Measurements from ENCODE around the gene KRTAP16-1. TPM values are rescaled to one million over a fixed set of nuclear protein-coding genes. Genes with fewer than 3 reads are reported as not detected.
"Not testable (repeated sequence)": the region's sequence is repeated elsewhere in the genome, so short reads cannot be mapped to it uniquely, and the experiment has no call there.

KRTAP16-1 gene
- total RNA-seq, 1 experiment from 2014 or later = not detected

DNA sequence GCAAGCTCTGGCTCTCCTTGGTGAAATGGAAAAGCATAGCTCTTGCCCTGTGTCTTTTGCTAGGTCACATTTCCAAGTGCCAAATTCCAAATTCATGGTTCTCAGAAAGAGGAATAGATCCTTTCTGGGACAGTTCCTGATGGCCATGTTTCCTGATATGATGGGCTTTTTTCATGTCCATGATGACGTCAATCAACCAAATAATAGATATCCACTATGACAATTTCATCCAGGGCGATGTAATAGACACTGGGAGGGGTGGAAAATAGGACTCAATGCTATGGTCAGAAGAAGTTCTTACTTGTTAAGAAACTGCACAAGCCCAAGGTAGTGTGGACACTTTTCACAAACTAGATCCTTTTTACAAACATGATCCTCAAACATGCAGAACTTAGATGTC is 42.1 kb upstream of the KRTAP16-1 start:
- peaks cover 23% of the 10 kb centered on the region for H3K4me1 ChIP-seq (replicated peaks; ENCODE audit: insufficient read depth)
- no TSS peak for BruUV-seq (replicated peaks)
- H4K20me1 ChIP-seq (ENCODE audit: insufficient read depth) = no peaks in the 10 kb centered on the region
- ChIA-PET POLR2A (ENCODE audit: unreplicated experiment) (no interaction called here), CTCF (no interaction called here)
- TF ChIP-seq, protein P1, sequence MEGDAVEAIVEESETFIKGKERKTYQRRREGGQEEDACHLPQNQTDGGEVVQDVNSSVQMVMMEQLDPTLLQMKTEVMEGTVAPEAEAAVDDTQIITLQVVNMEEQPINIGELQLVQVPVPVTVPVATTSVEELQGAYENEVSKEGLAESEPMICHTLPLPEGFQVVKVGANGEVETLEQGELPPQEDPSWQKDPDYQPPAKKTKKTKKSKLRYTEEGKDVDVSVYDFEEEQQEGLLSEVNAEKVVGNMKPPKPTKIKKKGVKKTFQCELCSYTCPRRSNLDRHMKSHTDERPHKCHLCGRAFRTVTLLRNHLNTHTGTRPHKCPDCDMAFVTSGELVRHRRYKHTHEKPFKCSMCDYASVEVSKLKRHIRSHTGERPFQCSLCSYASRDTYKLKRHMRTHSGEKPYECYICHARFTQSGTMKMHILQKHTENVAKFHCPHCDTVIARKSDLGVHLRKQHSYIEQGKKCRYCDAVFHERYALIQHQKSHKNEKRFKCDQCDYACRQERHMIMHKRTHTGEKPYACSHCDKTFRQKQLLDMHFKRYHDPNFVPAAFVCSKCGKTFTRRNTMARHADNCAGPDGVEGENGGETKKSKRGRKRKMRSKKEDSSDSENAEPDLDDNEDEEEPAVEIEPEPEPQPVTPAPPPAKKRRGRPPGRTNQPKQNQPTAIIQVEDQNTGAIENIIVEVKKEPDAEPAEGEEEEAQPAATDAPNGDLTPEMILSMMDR (conservative IDR thresholded peaks at IDR 0.05) = no peak
- no peak for TF ChIP-seq EZH2 (IDR thresholded peaks at IDR 0.05; ENCODE audit: low read depth)
- H3K79me2 ChIP-seq (ENCODE audit: low read depth) = no peaks in the 10 kb centered on the region
- H3K9me3 ChIP-seq (ENCODE audit: insufficient read depth, low read depth) = no peaks in the 10 kb centered on the region
- no peak overlapping the region for H3K27ac ChIP-seq
- H3K4me3 ChIP-seq = no peak overlapping the region
- no peaks in the 10 kb centered on the region for H3K27me3 ChIP-seq (ENCODE audit: insufficient read depth, low read depth)
- no peak for DNase-seq
- H3K36me3 ChIP-seq (ENCODE audit: low read depth) = no peaks in the 10 kb centered on the region
- no peak overlapping the region for H3K4me2 ChIP-seq
- peaks cover 22% of the 10 kb centered on the region for H3F3A ChIP-seq (ENCODE audit: insufficient read depth, low read depth)
- no peaks in the 10 kb centered on the region for H3K9me2 ChIP-seq (ENCODE audit: insufficient read depth)
- no peak overlapping the region for H2AFZ ChIP-seq
- intact Hi-C loops (cut with micrococcal nuclease; ENCODE audit: unreplicated experiment) = no loop called here

GRCh38 chr17:41350381-41350878 is 41.3 kb upstream of the KRTAP16-1 start, which contains the start of gene KRT33A:
Gene KRT33A (minus strand): TSS chr17:41350828. CDS start chr17:41350767, 61 bp downstream.
- H2AFZ ChIP-seq; H4K20me1 ChIP-seq (ENCODE audit: insufficient read depth); H3K4me3 ChIP-seq; CTCF ChIA-PET; BruUV-seq (replicated peaks); H3K9me2 ChIP-seq (ENCODE audit: insufficient read depth); H3K4me2 ChIP-seq; H3K27ac ChIP-seq; H3K36me3 ChIP-seq (ENCODE audit: low read depth); intact Hi-C loops (cut with micrococcal nuclease; ENCODE audit: unreplicated experiment); H3K79me2 ChIP-seq (ENCODE audit: low read depth); H3K27me3 ChIP-seq (ENCODE audit: insufficient read depth, low read depth); POLR2A ChIA-PET (ENCODE audit: unreplicated experiment); H3K9me3 ChIP-seq (ENCODE audit: insufficient read depth, low read depth); DNase-seq: not testable (repeated sequence)
- H3F3A ChIP-seq (ENCODE audit: insufficient read depth, low read depth) = peaks cover 22% of the 10 kb centered on the region
- peaks cover 23% of the 10 kb centered on the region for H3K4me1 ChIP-seq (replicated peaks; ENCODE audit: insufficient read depth)

GRCh38 chr17:41347869-41348760 is 39.0 kb upstream of the KRTAP16-1 start:
- H2AFZ ChIP-seq = no peak overlapping the region
- 0 out of 2 replicates have a peak overlapping the region, but pooled peaks have one; percentile 31 for H3K27ac ChIP-seq
- TF ChIP-seq, protein P1 (conservative IDR thresholded peaks at IDR 0.05) = no peak
- no peak for TF ChIP-seq EZH2 (IDR thresholded peaks at IDR 0.05; ENCODE audit: low read depth)
- H3K36me3 ChIP-seq (ENCODE audit: low read depth) = no peaks in the 10 kb centered on the region
- intact Hi-C loops (cut with micrococcal nuclease; ENCODE audit: unreplicated experiment) = no loop called here
- peaks cover 16% of the 10 kb centered on the region for H3F3A ChIP-seq (ENCODE audit: insufficient read depth, low read depth)
- no peaks in the 10 kb centered on the region for H3K9me3 ChIP-seq (ENCODE audit: insufficient read depth, low read depth)
- ChIA-PET CTCF (no interaction called here), POLR2A (ENCODE audit: unreplicated experiment) (no interaction called here)
- H3K9me2 ChIP-seq (ENCODE audit: insufficient read depth) = no peaks in the 10 kb centered on the region
- H3K4me1 ChIP-seq (replicated peaks; ENCODE audit: insufficient read depth) = peaks cover 16% of the 10 kb centered on the region
- H4K20me1 ChIP-seq (ENCODE audit: insufficient read depth) = no peaks in the 10 kb centered on the region
- DNase-seq = peak in 1 of 2 experiments; percentile 64
- H3K79me2 ChIP-seq (ENCODE audit: low read depth) = no peaks in the 10 kb centered on the region
- no TSS peak for BruUV-seq (replicated peaks)
- H3K4me2 ChIP-seq = no peak overlapping the region
- H3K27me3 ChIP-seq (ENCODE audit: insufficient read depth, low read depth) = no peaks in the 10 kb centered on the region
- H3K4me3 ChIP-seq = no peak overlapping the region

- CTCF ChIA-PET = not testable (repeated sequence)
Measured at GRCh38 chr17:41346421-41346820, 37.3 kb upstream of the KRTAP16-1 start.

More at GRCh38 chr17:41346421-41346820, 37.3 kb upstream of the KRTAP16-1 start:
- intact Hi-C loops (cut with micrococcal nuclease; ENCODE audit: unreplicated experiment); H3K9me2 ChIP-seq (ENCODE audit: insufficient read depth); H3K9me3 ChIP-seq (ENCODE audit: insufficient read depth, low read depth); H3K27ac ChIP-seq; H3K4me2 ChIP-seq; H4K20me1 ChIP-seq (ENCODE audit: insufficient read depth); H3K27me3 ChIP-seq (ENCODE audit: insufficient read depth, low read depth); POLR2A ChIA-PET (ENCODE audit: unreplicated experiment); H2AFZ ChIP-seq; H3K79me2 ChIP-seq (ENCODE audit: low read depth); H3K36me3 ChIP-seq (ENCODE audit: low read depth); BruUV-seq (replicated peaks); H3K4me3 ChIP-seq; DNase-seq: not testable (repeated sequence)
- peaks cover 12% of the 10 kb centered on the region for H3F3A ChIP-seq (ENCODE audit: insufficient read depth, low read depth)
- peaks cover 16% of the 10 kb centered on the region for H3K4me1 ChIP-seq (replicated peaks; ENCODE audit: insufficient read depth)

Measured in PC-9 (cell line).